GM23338 (cell line): ENCODE measurements around the gene TAS2R4. TPM values are rescaled to one million over a fixed set of nuclear protein-coding genes. Genes with fewer than 3 reads are reported as not detected.

ENCODE experiments used
- ATAC-seq: fragments of 200-7000 bp; cut with Tn5 transposase; 3 replicates; pipeline ENCODE4 v1.9.1; 2020
- DNase-seq: peaks from one replicate; pipeline ENCODE4 v3.0.0-alpha.2; 2015; ENCODE audit warnings: low spot score
- H2AFZ ChIP-seq: fragments of 200-600 bp; sonication (generic); 2 replicates; pipeline ENCODE4 v1.8.0; 2016; ENCODE audit warnings: antibody characterized with exemption, mild to moderate bottlenecking, moderate library complexity
- H3F3A ChIP-seq: fragments of 200-600 bp; sonication (generic); replicated peaks from 2 replicates; pipeline ENCODE4 v1.8.0; 2017; ENCODE audit warnings: antibody characterized with exemption, mixed run types, low read depth
- H3K27ac ChIP-seq: fragments of 200-600 bp; sonication (generic); 2 replicates; pipeline ENCODE4 v1.6.1; 2016; ENCODE audit warnings: low read depth
- H3K27me3 ChIP-seq: fragments of 200-600 bp; sonication (generic); 2 replicates; pipeline ENCODE4 v1.8.0; 2016; ENCODE audit warnings: mild to moderate bottlenecking, mixed run types, moderate library complexity; ENCODE audit not compliant: insufficient read depth
- H3K36me3 ChIP-seq: fragments of 200-600 bp; sonication (generic); 2 replicates; pipeline ENCODE4 v1.8.0; 2016; ENCODE audit warnings: mild to moderate bottlenecking; ENCODE audit not compliant: insufficient read depth
- H3K4me1 ChIP-seq: fragments of 200-600 bp; sonication (generic); 2 replicates; pipeline ENCODE4 v1.8.0; 2016; ENCODE audit warnings: mild to moderate bottlenecking, moderate library complexity; ENCODE audit not compliant: insufficient read depth
- H3K4me2 ChIP-seq: fragments of 200-600 bp; sonication (generic); 2 replicates; pipeline ENCODE4 v1.7.1; 2017; ENCODE audit warnings: mixed run types
- H3K4me3 ChIP-seq: fragments of 200-600 bp; sonication (generic); 2 replicates; pipeline ENCODE4 v1.6.1; 2016; ENCODE audit warnings: mixed run types
- H3K79me2 ChIP-seq: fragments of 200-600 bp; sonication (generic); replicated peaks from 2 replicates; pipeline ENCODE4 v1.8.0; 2017; ENCODE audit warnings: mild to moderate bottlenecking; ENCODE audit not compliant: insufficient read depth
- H3K9me2 ChIP-seq: fragments of 200-600 bp; sonication (generic); 2 replicates; pipeline ENCODE4 v1.8.0; 2017; ENCODE audit not compliant: insufficient read depth
- H4K20me1 ChIP-seq: fragments of 200-600 bp; sonication (generic); replicated peaks from 2 replicates; pipeline ENCODE4 v1.8.0; 2017; ENCODE audit warnings: mild to moderate bottlenecking; ENCODE audit not compliant: insufficient read depth
- H3K27ac Mint-ChIP-seq: 2 replicates; pipeline ENCODE4 v1.8.0; 2020; ENCODE audit warnings: inconsistent platforms, mild to moderate bottlenecking, moderate library complexity, mixed read lengths
- H3K27me3 Mint-ChIP-seq: 3 replicates; pipeline ENCODE4 v1.8.0; 2022; ENCODE audit warnings: low read depth, mild to moderate bottlenecking, moderate library complexity, mixed read lengths, inconsistent platforms; ENCODE audit not compliant: insufficient read depth, poor library complexity
- H3K36me3 Mint-ChIP-seq: 3 replicates; pipeline ENCODE4 v1.8.0; 2021; ENCODE audit warnings: low read depth, mild to moderate bottlenecking, inconsistent platforms, moderate library complexity, mixed read lengths
- H3K4me1 Mint-ChIP-seq: 3 replicates; pipeline ENCODE4 v1.8.0; 2020; ENCODE audit warnings: mild to moderate bottlenecking, inconsistent platforms, mixed read lengths
- H3K4me3 Mint-ChIP-seq: 3 replicates; pipeline ENCODE4 v1.8.0; 2021; ENCODE audit warnings: moderate library complexity, mild to moderate bottlenecking, inconsistent platforms, mixed read lengths
- H3K9me3 Mint-ChIP-seq: 3 replicates; pipeline ENCODE4 v1.8.0; 2020; ENCODE audit warnings: moderate library complexity, mild to moderate bottlenecking, inconsistent platforms, mixed read lengths
- CTCF ChIP-seq, 2 experiments: fragments of 200-600 bp in 1 of 2; sonication (generic) in 1 of 2; conservative IDR thresholded peaks; 2 replicates each; pipeline versions ENCODE4 v1.5.1 to v1.6.1; 2016 to 2017; ENCODE audit warnings: antibody characterized with exemption in 2 of 2, low read depth in 2 of 2, mild to moderate bottlenecking in 2 of 2, moderate library complexity in 1 of 2
- ETS1 ChIP-seq: IDR thresholded peaks from 2 replicates; pipeline ENCODE4 v1.6.1; 2016; ENCODE audit warnings: antibody characterized with exemption
- JUNB ChIP-seq: IDR thresholded peaks from one replicate; pipeline ENCODE4 v1.6.1; 2016; ENCODE audit warnings: antibody characterized with exemption; ENCODE audit not compliant: unreplicated experiment
- NANOG ChIP-seq: IDR thresholded peaks from 2 replicates; pipeline ENCODE4 v1.6.1; 2016; ENCODE audit warnings: antibody characterized with exemption, borderline replicate concordance
- POLR2AphosphoS5 ChIP-seq: IDR thresholded peaks from 2 replicates; pipeline ENCODE4 v1.6.1; 2016; ENCODE audit warnings: antibody characterized with exemption, low read depth
- STAT1 ChIP-seq: IDR thresholded peaks from one replicate; pipeline ENCODE4 v1.6.1; 2016; ENCODE audit warnings: antibody characterized with exemption; ENCODE audit not compliant: unreplicated experiment
- ZNF331 ChIP-seq: fragments of 250-450 bp; sonication (Bioruptor Pico); IDR thresholded peaks from 2 replicates; pipeline ENCODE4 v1.5.0; 2020; ENCODE audit warnings: low read depth, mild to moderate bottlenecking, moderate library complexity
- ZNF462 ChIP-seq: fragments of 250-450 bp; sonication (Bioruptor Pico); IDR thresholded peaks from 2 replicates; pipeline ENCODE4 v1.5.0; 2020; ENCODE audit warnings: mild to moderate bottlenecking, moderate library complexity
- polyA plus RNA-seq: library from polyadenylated mRNA; unstranded; fragments of >200 nt; fragmentation: Nextera tagmentation; extraction: Ambion mirVana; gene quantifications from 2 replicates; pipeline ENCODE4 v1.2.1, GENCODE V29; 2016
- total RNA-seq: library from RNA; depleted of rRNA; stranded (reverse); fragments of >200 nt; shearing (Covaris generic); gene quantifications from 2 replicates; pipeline ENCODE4 v1.2.3, GENCODE V29; 2014

Gene TAS2R4
- total and polyA plus RNA-seq, 2 experiments from 2014 or later = 1.2 to 4.2 TPM

GRCh38 chr7:141739250-141739649 lies 37.2 kb upstream of the TAS2R4 start (continued):
- TF ChIP-seq ZNF462 (CRISPR knock-in tag) (no peak), POLR2AphosphoS5 (no peak), STAT1 (no peak), ETS1 (no peak), NANOG (no peak), CTCF (conservative IDR thresholded peaks at IDR 0.05; ENCODE audit: low read depth in 2 of 2) (no peak), ZNF331 (CRISPR knock-in tag) (no peak)

- Histone ChIP-seq H3K4me3 (no peak overlapping the region), H3K79me2 (peaks cover 41% of the 10 kb centered on the region), H3K9me2 (no peaks in the 10 kb centered on the region), H3F3A (0 out of 2 replicates have a peak, but pooled peaks cover 3% of the 10 kb centered on the region), H3K27ac (no peak overlapping the region), H3K4me2 (no peak overlapping the region), H3K36me3 (peaks cover 77% of the 10 kb centered on the region), H2AFZ (no peak overlapping the region), H3K4me1 (peaks cover 8% of the 10 kb centered on the region), H3K27me3 (no peaks in the 10 kb centered on the region), H4K20me1 (peaks cover 25% of the 10 kb centered on the region)
- no peak for TF ChIP-seq JUNB
- ATAC-seq (no peak), DNase-seq (no peak)
- Mint-ChIP-seq H3K27ac (no peak overlapping the region), H3K36me3 (peaks cover 79% of the 10 kb centered on the region), H3K4me1 (peaks cover 17% of the 10 kb centered on the region), H3K9me3 (no peaks in the 10 kb centered on the region), H3K4me3 (no peak overlapping the region), H3K27me3 (peaks cover 4% of the 10 kb centered on the region)
Measured at GRCh38 chr7:141742229-141742628, 34.2 kb upstream of the TAS2R4 start.
